GM12891 (cell line): ENCODE data around the gene KRT77.

Source experiments
- DNase-seq: peaks from one replicate; pipeline ENCODE4 v3.0.0; 2011; ENCODE audit warnings: low spot score; ENCODE audit not compliant: insufficient read length
- FAIRE-seq: peaks from 2 replicates; lab custom pipeline; 2011; peaks lifted over from hg19 to GRCh38; lab: Jason Lieb, UNC
- PAX5 ChIP-seq: IDR thresholded peaks from 2 replicates; pipeline ENCODE4 v1.6.1; 2011; ENCODE audit warnings: low read length, moderate library complexity, mild to moderate bottlenecking; ENCODE audit not compliant: insufficient read depth, severe bottlenecking
- POLR2A ChIP-seq: IDR thresholded peaks from 2 replicates; pipeline ENCODE4 v1.6.1; 2011; ENCODE audit warnings: low read depth, low read length, control low read depth
- POLR2AphosphoS5 ChIP-seq: IDR thresholded peaks from 2 replicates; pipeline ENCODE4 v1.6.1; 2011; ENCODE audit warnings: low read depth, low read length, control low read depth
- POU2F2 ChIP-seq: IDR thresholded peaks from 2 replicates; pipeline ENCODE4 v1.6.1; 2011; ENCODE audit warnings: low read depth, mild to moderate bottlenecking, control low read depth, low read length, moderate library complexity
- SPI1 ChIP-seq: IDR thresholded peaks from 2 replicates; pipeline ENCODE4 v1.6.1; 2011; ENCODE audit warnings: low read depth, low read length, control low read depth
- TAF1 ChIP-seq: IDR thresholded peaks from 2 replicates; pipeline ENCODE4 v1.6.1; 2011; ENCODE audit warnings: low read depth, low read length, control low read depth

KRT77 gene

GRCh38 chr12:52655251-52655650 lies 48.1 kb downstream of the KRT77 start:
- DNase-seq (no peak), FAIRE-seq (no peak)
- TF ChIP-seq POU2F2 = no peak
- no peak for TF ChIP-seq PAX5
- no peak for TF ChIP-seq POLR2A
- no peak for TF ChIP-seq POLR2AphosphoS5
- TF ChIP-seq SPI1 = no peak
- TF ChIP-seq TAF1 = no peak

DNA sequence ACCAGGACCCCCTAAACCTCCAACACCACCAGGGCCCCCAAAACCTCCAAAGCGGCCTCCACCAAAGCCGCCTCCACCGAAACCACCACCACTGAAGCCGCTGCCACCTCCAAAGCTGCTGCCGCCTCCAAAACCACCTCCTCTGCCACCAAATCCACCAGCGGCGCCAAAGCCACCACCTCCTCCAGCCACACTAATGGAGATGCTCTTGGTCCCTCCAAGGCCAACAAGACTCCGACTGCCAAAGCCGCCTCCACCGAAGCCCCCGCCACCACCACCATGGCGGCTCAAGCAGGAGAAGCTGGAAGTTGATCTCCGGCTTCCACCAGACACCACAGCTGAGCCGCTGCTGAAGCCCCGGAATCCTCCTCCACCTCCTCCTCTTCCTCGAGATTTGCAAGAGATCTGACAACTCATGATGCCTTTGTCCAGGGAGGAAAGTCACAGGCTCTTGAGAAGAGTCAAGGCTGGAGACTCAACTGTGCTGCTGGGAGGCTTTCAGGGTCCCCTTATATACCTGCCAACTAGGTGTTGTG lies 51.5 kb downstream of the KRT77 start, which contains the start of gene KRT2:
KRT2 (minus strand) TSS at position 486 of the 536 bp plus-strand sequence; CDS start at position 417, 69 bp downstream.
- no peak for TF ChIP-seq PAX5
- no peak for TF ChIP-seq POLR2AphosphoS5
- TF ChIP-seq TAF1 = no peak
- no peak for TF ChIP-seq SPI1
- TF ChIP-seq POLR2A = no peak
- TF ChIP-seq POU2F2 = no peak
- DNase-seq (no peak), FAIRE-seq (no peak)

GRCh38 chr12:52650520-52651081 lies 52.7 kb downstream of the KRT77 start:
- FAIRE-seq (no peak), DNase-seq (no peak)
- TF ChIP-seq TAF1 (no peak), PAX5 (no peak), POLR2A (no peak), POU2F2 (no peak), SPI1 (no peak), POLR2AphosphoS5 (no peak)

GRCh38 chr12:52649066-52649465 lies 54.3 kb downstream of the KRT77 start:
- FAIRE-seq = no peak
- no peak for DNase-seq
- TF ChIP-seq TAF1 (no peak), POU2F2 (no peak), POLR2AphosphoS5 (no peak), PAX5 (no peak), SPI1 (no peak), POLR2A (no peak)

DNA sequence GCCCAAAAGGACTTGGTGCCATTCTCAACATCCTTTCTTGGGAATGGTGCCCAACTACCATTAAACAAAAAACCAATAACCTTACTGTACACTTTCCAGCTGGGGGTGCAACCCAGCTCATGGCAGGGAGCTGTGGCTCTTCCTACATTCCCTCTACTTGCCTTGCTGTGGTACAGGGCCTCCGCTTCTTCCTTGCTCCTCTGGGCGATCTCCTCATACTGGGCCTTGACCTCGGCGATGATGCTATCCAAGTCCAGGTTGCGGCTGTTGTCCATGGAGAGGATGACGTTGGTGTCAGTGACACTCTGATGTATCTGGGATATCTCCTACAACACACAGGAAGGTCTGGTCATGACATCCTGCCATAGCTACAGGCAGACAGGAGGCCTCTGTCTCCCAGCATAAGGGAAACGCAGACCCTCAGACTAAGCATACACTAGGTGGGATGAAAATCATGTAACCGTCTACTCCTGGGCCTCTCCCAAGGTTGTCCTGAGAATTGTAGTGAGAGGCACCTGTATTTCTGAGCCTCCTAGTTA lies 55.2 kb downstream of the KRT77 start:
- DNase-seq = no peak
- FAIRE-seq = no peak
- no peak for TF ChIP-seq POLR2A
- TF ChIP-seq POU2F2 = no peak
- no peak for TF ChIP-seq PAX5
- TF ChIP-seq POLR2AphosphoS5 = no peak
- TF ChIP-seq SPI1 = no peak
- TF ChIP-seq TAF1 = no peak

DNA sequence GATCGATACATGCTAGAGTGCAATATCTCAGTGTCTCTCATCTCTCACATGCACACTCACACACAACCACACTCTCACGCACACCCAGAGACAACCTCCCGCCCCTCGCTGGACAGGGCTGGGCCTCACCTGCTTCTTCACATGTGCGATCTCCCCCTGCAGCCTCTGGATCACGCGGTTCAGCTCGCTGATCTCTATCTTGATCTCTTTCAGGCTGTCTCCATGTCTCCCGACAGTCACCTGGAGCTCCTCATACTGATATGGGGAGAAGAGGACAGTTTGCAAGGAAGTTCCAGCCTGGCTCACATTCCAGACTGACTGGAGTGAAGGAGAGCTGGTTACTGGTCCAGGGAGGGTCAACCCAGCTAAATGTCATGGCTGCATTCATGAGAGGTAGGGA lies 55.7 kb downstream of the KRT77 start:
- FAIRE-seq = no peak
- no peak for DNase-seq

GRCh38 chr12:52646613-52647012 lies 56.7 kb downstream of the KRT77 start:
- FAIRE-seq = no peak

More for the DNA sequence above, 55.7 kb downstream of the KRT77 start:
- no peak for TF ChIP-seq POLR2AphosphoS5
- TF ChIP-seq POLR2A = no peak

DNA sequence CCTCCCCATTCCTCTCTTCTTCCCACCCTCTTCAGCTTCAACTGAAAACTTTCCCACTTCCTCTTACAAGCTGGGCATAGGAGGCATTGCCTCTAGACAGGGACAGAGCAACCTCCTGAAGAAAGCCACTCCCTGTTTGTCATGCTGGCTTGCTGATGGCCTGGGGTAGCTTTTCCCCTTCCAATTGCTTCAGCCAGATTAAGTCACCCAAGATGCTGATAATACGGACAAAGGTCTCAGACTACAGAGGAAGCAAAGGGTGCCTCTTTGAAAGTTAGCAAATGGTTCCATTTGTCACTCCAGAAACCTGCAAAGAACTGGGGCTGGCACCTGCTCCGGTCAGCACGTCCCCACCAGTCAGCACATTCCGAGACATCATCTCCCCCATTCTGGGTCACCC lies 57.3 kb downstream of the KRT77 start:
- FAIRE-seq = no peak
- no peak for DNase-seq
- TF ChIP-seq SPI1 = peak; percentile 48
- no peak for TF ChIP-seq POLR2AphosphoS5

More at GRCh38 chr12:52646613-52647012, 56.7 kb downstream of the KRT77 start:
- no peak for TF ChIP-seq SPI1
- TF ChIP-seq POU2F2 = no peak
- no peak for TF ChIP-seq PAX5
- TF ChIP-seq POLR2AphosphoS5 = no peak
- no peak for TF ChIP-seq POLR2A
- TF ChIP-seq TAF1 = no peak
- no peak for DNase-seq

- FAIRE-seq (no peak), DNase-seq (no peak)
- no peak for TF ChIP-seq POU2F2
- TF ChIP-seq TAF1 = no peak
- TF ChIP-seq POLR2A = no peak
- no peak for TF ChIP-seq SPI1
- TF ChIP-seq POLR2AphosphoS5 = no peak
- TF ChIP-seq PAX5 = no peak
These were observed 58.1 kb downstream of the KRT77 start for GRCh38 chr12:52645120-52645761.

DNA sequence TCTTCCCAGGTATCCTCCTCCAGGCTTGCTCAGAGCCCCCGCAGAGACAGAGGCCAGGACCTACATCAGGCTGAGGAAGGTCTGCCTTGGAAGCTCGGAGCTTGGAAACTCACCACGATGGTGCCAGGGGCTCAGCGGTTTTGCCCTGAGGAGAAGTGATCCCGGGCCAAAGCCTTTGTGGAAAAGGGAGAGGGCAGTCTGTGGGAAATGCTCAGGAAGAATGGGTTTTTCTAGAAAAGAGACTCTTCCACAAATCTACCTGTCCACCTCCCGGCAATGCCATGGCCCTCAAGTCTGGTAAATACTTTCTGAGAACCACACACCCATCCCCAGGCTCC lies 59.3 kb downstream of the KRT77 start:
- no peak for TF ChIP-seq PAX5
- TF ChIP-seq POU2F2 = no peak
- no peak for TF ChIP-seq POLR2AphosphoS5
- no peak for TF ChIP-seq TAF1
- no peak for TF ChIP-seq POLR2A
- FAIRE-seq (no peak), DNase-seq (no peak)
